SK-N-SH (cell line): ENCODE results near the gene RFX1. TPM values are rescaled to one million over a fixed set of nuclear protein-coding genes. Genes with fewer than 3 reads are reported as not detected.

Source experiments
- CTCF ChIA-PET: fragments of 300-600, 350-600 bp; formaldehyde crosslinking; extraction: SDS; loops from one replicate; lab custom pipeline; 2021; lab: Yijun Ruan, JAX
- POLR2A ChIA-PET: fragments of 350-600 bp; sonication (Branson Sonifier 250); formaldehyde crosslinking; extraction: SDS; loops from one replicate; lab custom pipeline; 2020; ENCODE audit warnings: antibody characterized with exemption, inconsistent platforms; lab: Yijun Ruan, JAX
- DNase-seq: peaks from one replicate; pipeline ENCODE4 v3.0.0; 2012
- H2AFZ ChIP-seq: fragments of 200-600 bp; sonication (generic); 2 replicates; pipeline ENCODE4 v1.8.1; 2016; ENCODE audit warnings: antibody characterized with exemption, mild to moderate bottlenecking, low read depth
- H3F3A ChIP-seq: fragments of 200-600 bp; sonication (generic); replicated peaks from 2 replicates; pipeline ENCODE3; 2016; ENCODE audit warnings: antibody characterized with exemption, mild to moderate bottlenecking; ENCODE audit not compliant: insufficient read depth
- H3K27ac ChIP-seq, 2 experiments: fragments of 200-500 bp in 1 of 2; fragments of 200-600 bp in 1 of 2; sonication (Bioruptor generic) in 1 of 2; sonication (generic), shearing (Covaris generic) in 1 of 2; 2 replicates each; pipeline versions ENCODE4 v1.5.1 to v1.6.1; 2014 to 2016; ENCODE audit warnings: low read depth in 2 of 2, inconsistent platforms in 1 of 2, low read length in 1 of 2, mild to moderate bottlenecking in 1 of 2, mixed read lengths in 1 of 2
- H3K27me3 ChIP-seq: fragments of 200-600 bp; sonication (generic), shearing (Covaris generic); 2 replicates; pipeline ENCODE4 v1.6.1; 2016; ENCODE audit warnings: mixed run types; ENCODE audit not compliant: insufficient read depth
- H3K36me3 ChIP-seq, 2 experiments: fragments of 200-500 bp in 1 of 2; fragments of 200-600 bp in 1 of 2; sonication (Bioruptor generic) in 1 of 2; sonication (generic) in 1 of 2; replicated peaks in 1 of 2; 2 replicates each; pipeline versions ENCODE3 to v1.5.1; 2014 to 2016; ENCODE audit warnings: low read length in 1 of 2, mild to moderate bottlenecking in 1 of 2; ENCODE audit not compliant: insufficient read depth in 2 of 2, control insufficient read depth in 1 of 2
- H3K4me1 ChIP-seq, 2 experiments: fragments of 200-500 bp in 1 of 2; fragments of 200-600 bp in 1 of 2; sonication (Bioruptor generic) in 1 of 2; sonication (generic), shearing (Covaris generic) in 1 of 2; 2 replicates each; pipeline versions ENCODE4 v1.5.1 to v1.6.1; 2014 to 2016; ENCODE audit warnings: low read depth in 1 of 2, low read length in 1 of 2, mixed run types in 1 of 2; ENCODE audit not compliant: insufficient read depth in 2 of 2, control insufficient read depth in 1 of 2
- H3K4me2 ChIP-seq: fragments of 200-600 bp; sonication (generic), shearing (Covaris generic); 2 replicates; pipeline ENCODE4 v1.6.1; 2017; ENCODE audit warnings: mixed run types
- H3K4me3 ChIP-seq, 2 experiments: fragments of 200-500 bp in 1 of 2; fragments of 200-600 bp in 1 of 2; sonication (Bioruptor generic) in 1 of 2; sonication (generic), shearing (Covaris generic) in 1 of 2; 2 replicates each; pipeline versions ENCODE4 v1.5.1 to v1.8.1; 2014 to 2016; ENCODE audit warnings: low read depth in 2 of 2, inconsistent platforms in 1 of 2, low read length in 1 of 2, mild to moderate bottlenecking in 1 of 2, mixed read lengths in 1 of 2, moderate library complexity in 1 of 2
- H3K79me2 ChIP-seq: fragments of 200-600 bp; sonication (generic); 2 replicates; pipeline ENCODE4 v1.8.1; 2017; ENCODE audit warnings: mild to moderate bottlenecking; ENCODE audit not compliant: insufficient read depth
- H3K9ac ChIP-seq: fragments of 200-600 bp; sonication (generic); 2 replicates; pipeline ENCODE4 v1.6.1; 2017; ENCODE audit warnings: mixed run types
- H3K9me2 ChIP-seq: fragments of 200-600 bp; sonication (generic); 2 replicates; pipeline ENCODE4 v1.6.1; 2017; ENCODE audit warnings: mixed run types
- H3K9me3 ChIP-seq: fragments of 200-600 bp; sonication (generic); 2 replicates; pipeline ENCODE4 v1.6.1; 2017; ENCODE audit warnings: mixed run types, mild to moderate bottlenecking, moderate library complexity
- H4K20me1 ChIP-seq: fragments of 200-600 bp; sonication (generic); 2 replicates; pipeline ENCODE4 v1.6.1; 2017; ENCODE audit warnings: mild to moderate bottlenecking, mixed run types; ENCODE audit not compliant: insufficient read depth
- CHD2 ChIP-seq: fragments of 150-350 bp; IDR thresholded peaks from 2 replicates; pipeline ENCODE4 v1.6.1; 2018; ENCODE audit warnings: low read length; ENCODE audit not compliant: partially characterized antibody
- FOXM1 ChIP-seq: IDR thresholded peaks from 2 replicates; pipeline ENCODE4 v1.4.0; 2012; ENCODE audit warnings: low read depth, mild to moderate bottlenecking
- GABPA ChIP-seq: IDR thresholded peaks from 2 replicates; pipeline ENCODE4 v1.4.0; 2012; ENCODE audit warnings: low read depth, mild to moderate bottlenecking
- GATA2 ChIP-seq: sonication (generic); formaldehyde crosslinking; IDR thresholded peaks from 2 replicates; pipeline ENCODE4 v1.5.0; 2020; ENCODE audit warnings: mild to moderate bottlenecking, missing genetic modification reagents
- JUND ChIP-seq: IDR thresholded peaks from 2 replicates; pipeline ENCODE4 v1.4.0; 2012
- TCF12 ChIP-seq: IDR thresholded peaks from 2 replicates; pipeline ENCODE4 v1.4.0; 2012
- TEAD4 ChIP-seq: IDR thresholded peaks from 2 replicates; pipeline ENCODE4 v1.4.0; 2012; ENCODE audit warnings: mild to moderate bottlenecking, borderline replicate concordance; ENCODE audit not compliant: insufficient read depth
- WGBS: methylation state at CpG from one replicate; pipeline ENCODE4 v1.1.6; 2017; ENCODE audit warnings: low lambda C conversion rate; 5-methylcytosine and 5-hydroxymethylcytosine counted together
- polyA plus RNA-seq, 3 experiments: library from polyadenylated mRNA; depleted of rRNA; stranded (reverse); fragments of >200 nt; gene quantifications; 2 replicates each; pipeline ENCODE4 v1.2.3, GENCODE V29; 2012
- TF ChIP-seq, protein P1 (sequence below): fragments of 150-350 bp; IDR thresholded peaks from 2 replicates; pipeline ENCODE4 v1.6.1; 2017; ENCODE audit warnings: antibody characterized with exemption, low read length, low read depth, borderline replicate concordance
- TF ChIP-seq, protein P2 (sequence below): IDR thresholded peaks from 2 replicates; pipeline ENCODE4 v1.6.1; 2012; ENCODE audit warnings: mild to moderate bottlenecking, low read depth, low read length, moderate library complexity
- TF ChIP-seq, protein P3 (sequence below): IDR thresholded peaks from 2 replicates; pipeline ENCODE4 v1.4.0; 2012; ENCODE audit warnings: low read depth

The RFX1 gene
- polyA plus RNA-seq, 1 of the 3 experiments (the other 2 are of a cell fraction) = 1.5 TPM

DNA sequence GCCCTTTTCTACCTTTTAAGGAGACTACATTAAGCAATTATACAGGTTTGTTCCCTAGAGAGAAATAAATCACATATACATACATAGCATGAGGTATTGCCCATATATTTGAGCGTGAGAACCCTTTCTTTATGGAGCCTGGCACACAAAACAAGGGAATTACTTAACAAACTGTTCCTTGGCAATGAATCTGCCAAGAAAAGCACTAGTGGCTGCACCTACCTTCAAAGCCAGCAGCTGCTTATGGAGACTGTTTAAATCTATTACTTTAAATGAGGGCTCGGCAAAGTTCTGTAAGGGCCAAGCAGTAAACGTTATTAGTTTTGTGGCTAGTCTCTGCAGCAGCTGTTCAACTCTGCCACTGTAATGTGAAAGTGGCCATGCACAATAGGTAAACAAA, 7.0 kb downstream of the RFX1 start:
- Histone ChIP-seq H3K9me3 (peaks cover 10% of the 10 kb centered on the region; the same call in 1 of the 2 replicates), H4K20me1 (no peaks in the 10 kb centered on the region), H3K9ac (no peak overlapping the region), H3K4me3 (no peak overlapping the region), H2AFZ (no peak overlapping the region), H3K27ac (no peak overlapping the region), H3K27me3 (no peaks in the 10 kb centered on the region), H3F3A (no peaks in the 10 kb centered on the region), H3K4me2 (no peak overlapping the region), H3K79me2 (peaks cover 6% of the 10 kb centered on the region; the same call in 1 of the 2 replicates), H3K9me2 (no peaks in the 10 kb centered on the region)
- CTCF ChIA-PET = interaction anchor here (0.9 to 2.1 kb wide), 4 partner anchors 33 to 74 kb away, joined by 3 to 5 read pairs (median 4); partner anchors contain the start of genes IL27RA and MISP3
- WGBS = 100% methylated on average over 3 of the region's 3 CpGs
- TF ChIP-seq, protein P1, sequence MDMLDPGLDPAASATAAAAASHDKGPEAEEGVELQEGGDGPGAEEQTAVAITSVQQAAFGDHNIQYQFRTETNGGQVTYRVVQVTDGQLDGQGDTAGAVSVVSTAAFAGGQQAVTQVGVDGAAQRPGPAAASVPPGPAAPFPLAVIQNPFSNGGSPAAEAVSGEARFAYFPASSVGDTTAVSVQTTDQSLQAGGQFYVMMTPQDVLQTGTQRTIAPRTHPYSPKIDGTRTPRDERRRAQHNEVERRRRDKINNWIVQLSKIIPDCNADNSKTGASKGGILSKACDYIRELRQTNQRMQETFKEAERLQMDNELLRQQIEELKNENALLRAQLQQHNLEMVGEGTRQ = no peak
- TF ChIP-seq, all 33 proteins: peak for 0
- Histone ChIP-seq H3K36me3 (peaks cover 0 to 16% of the 10 kb centered on the region in 2 experiments), H3K4me1 (peaks cover 0 to 7% of the 10 kb centered on the region in 2 experiments; a peak in 1 of 4 replicates)
- DNase-seq = no peak
- POLR2A ChIA-PET = interaction anchor here (0.8 kb wide), 1 partner anchor 18 kb away, joined by 3 read pairs; no protein-coding TSS in a partner anchor

DNA sequence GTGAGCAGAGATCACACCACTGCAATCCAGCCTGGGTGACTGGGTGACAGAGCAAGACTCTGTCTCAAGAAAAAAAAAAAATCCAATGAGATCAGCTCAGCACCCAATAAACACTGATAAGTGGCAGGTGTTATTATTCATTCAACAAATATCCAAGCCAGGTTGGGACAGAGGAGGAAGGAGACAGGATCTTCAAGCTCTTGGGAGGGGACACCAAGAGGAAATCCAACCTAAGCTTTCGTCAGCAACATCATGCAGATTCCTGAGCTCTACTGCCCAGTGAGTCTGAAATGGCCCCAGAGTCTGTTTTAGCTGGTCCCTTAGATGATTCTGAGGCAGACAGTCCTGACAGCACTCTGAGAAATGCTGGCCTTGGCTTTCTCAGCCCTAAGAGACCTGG, 7.7 kb downstream of the RFX1 start:
- peaks cover 0 to 16% of the 10 kb centered on the region in 2 experiments for H3K36me3 ChIP-seq
- TF ChIP-seq TCF12 = no peak
- TF ChIP-seq, protein P2, sequence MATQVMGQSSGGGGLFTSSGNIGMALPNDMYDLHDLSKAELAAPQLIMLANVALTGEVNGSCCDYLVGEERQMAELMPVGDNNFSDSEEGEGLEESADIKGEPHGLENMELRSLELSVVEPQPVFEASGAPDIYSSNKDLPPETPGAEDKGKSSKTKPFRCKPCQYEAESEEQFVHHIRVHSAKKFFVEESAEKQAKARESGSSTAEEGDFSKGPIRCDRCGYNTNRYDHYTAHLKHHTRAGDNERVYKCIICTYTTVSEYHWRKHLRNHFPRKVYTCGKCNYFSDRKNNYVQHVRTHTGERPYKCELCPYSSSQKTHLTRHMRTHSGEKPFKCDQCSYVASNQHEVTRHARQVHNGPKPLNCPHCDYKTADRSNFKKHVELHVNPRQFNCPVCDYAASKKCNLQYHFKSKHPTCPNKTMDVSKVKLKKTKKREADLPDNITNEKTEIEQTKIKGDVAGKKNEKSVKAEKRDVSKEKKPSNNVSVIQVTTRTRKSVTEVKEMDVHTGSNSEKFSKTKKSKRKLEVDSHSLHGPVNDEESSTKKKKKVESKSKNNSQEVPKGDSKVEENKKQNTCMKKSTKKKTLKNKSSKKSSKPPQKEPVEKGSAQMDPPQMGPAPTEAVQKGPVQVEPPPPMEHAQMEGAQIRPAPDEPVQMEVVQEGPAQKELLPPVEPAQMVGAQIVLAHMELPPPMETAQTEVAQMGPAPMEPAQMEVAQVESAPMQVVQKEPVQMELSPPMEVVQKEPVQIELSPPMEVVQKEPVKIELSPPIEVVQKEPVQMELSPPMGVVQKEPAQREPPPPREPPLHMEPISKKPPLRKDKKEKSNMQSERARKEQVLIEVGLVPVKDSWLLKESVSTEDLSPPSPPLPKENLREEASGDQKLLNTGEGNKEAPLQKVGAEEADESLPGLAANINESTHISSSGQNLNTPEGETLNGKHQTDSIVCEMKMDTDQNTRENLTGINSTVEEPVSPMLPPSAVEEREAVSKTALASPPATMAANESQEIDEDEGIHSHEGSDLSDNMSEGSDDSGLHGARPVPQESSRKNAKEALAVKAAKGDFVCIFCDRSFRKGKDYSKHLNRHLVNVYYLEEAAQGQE = no peak
- TF ChIP-seq JUND = no peak
- no peak for TF ChIP-seq GABPA
- no peak for TF ChIP-seq FOXM1
- TF ChIP-seq TEAD4 = no peak
- no peak for TF ChIP-seq CHD2
- no peak for TF ChIP-seq GATA2
- TF ChIP-seq, protein P3, sequence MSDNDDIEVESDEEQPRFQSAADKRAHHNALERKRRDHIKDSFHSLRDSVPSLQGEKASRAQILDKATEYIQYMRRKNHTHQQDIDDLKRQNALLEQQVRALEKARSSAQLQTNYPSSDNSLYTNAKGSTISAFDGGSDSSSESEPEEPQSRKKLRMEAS = no peak
- H3K79me2 ChIP-seq = peaks cover 6% of the 10 kb centered on the region; the same call in 1 of the 2 replicates
- no peaks in the 10 kb centered on the region for H4K20me1 ChIP-seq
- ChIA-PET CTCF (interaction anchor here (0.9 to 2.1 kb wide), 5 partner anchors 33 to 74 kb away, joined by 3 to 5 read pairs (median 4); partner anchors contain the start of genes IL27RA and MISP3), POLR2A (interaction anchor here (0.8 kb wide), 1 partner anchor 17 kb away, joined by 3 read pairs; no protein-coding TSS in a partner anchor)
- no peaks in the 10 kb centered on the region for H3K9me2 ChIP-seq
- H2AFZ ChIP-seq = no peak overlapping the region
- peaks cover 10% of the 10 kb centered on the region; the same call in 1 of the 2 replicates for H3K9me3 ChIP-seq
- H3K9ac ChIP-seq = no peak overlapping the region
- peaks cover 0 to 11% of the 10 kb centered on the region in 2 experiments; a peak in 1 of 4 replicates for H3K4me1 ChIP-seq
- H3K4me2 ChIP-seq = no peak overlapping the region
- H3K27me3 ChIP-seq = no peaks in the 10 kb centered on the region
- H3K4me3 ChIP-seq = no peak overlapping the region
- 83% methylated on average over 1 of the region's 1 CpG for WGBS
- H3K27ac ChIP-seq = no peak overlapping the region
- H3F3A ChIP-seq = no peaks in the 10 kb centered on the region
- DNase-seq = no peak
